ENCODE results near the gene PAAF1.
"Not testable (repeated sequence)": the region's sequence is repeated elsewhere in the genome, so short reads cannot be mapped to it uniquely, and the experiment has no call there.

Gene PAAF1
- total RNA-seq, result 15.8 to 16.5 reads per million in 2 donors

GRCh38 chr11:73876424-73877310, at the start of gene PAAF1, which contains the start of gene COA4:
TSS of gene PAAF1 (plus strand) at chr11:73876999. CDS start at chr11:73877022, 23 bp downstream.
TSS of gene COA4 (minus strand) at chr11:73876846. CDS start at chr11:73873378, 3,468 bp downstream.
- peak; percentile 85 for DNase-seq

GRCh38 chr11:73830261-73830660, 46.5 kb upstream of the PAAF1 start:
- DNase-seq, result no peak

DNA sequence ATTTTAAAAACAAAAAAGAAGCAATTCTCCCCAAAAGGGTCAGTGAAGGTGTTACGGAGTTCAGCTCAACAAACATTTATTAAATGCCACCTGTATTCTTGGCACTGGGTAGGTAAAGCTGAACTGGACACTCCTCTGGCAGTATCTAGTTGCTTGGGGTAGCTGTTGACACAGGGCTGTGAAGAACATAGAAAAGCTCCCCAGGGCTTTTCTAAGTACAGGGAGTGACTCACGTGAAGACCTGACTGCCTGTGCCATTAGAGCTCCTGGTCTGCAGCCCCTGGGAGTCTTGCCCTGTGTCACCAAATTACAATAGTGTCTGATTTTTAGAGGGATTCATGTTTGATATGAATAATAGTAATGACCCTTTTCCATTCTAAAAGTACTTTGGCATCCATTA, 43.7 kb upstream of the PAAF1 start:
- no peak for DNase-seq

DNA sequence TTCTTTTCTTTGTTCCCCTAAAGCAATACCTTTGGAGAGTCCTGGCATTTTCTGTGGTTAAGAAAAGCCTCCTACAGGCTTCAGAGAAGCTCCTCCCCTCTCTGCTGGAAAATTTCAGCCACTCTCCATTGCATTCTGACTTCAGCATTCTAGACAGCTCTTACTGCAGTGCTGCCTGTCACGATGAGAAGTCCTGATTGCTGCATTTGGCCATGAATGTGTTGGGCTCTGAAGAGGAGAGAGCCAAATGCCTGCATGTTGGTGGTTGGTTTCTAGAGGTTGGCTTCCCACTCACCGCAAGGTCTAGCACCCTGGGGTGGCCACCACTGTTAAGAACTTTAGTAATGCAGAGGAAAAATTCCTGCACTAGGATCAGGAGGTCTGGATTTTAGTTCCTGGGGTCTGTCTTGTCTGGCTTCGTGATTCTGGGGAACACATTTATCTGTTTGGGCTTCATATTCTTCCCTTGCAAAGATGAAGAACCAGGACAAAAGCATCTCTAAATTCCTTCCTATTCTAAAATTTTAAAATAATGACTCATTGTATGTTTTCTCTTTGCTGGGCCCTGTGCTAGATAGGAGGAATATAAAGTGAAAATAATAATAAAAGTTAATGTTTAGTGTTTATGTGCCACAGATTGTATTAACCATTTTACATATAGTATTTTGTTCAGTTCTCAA, 38.2 kb upstream of the PAAF1 start:
- no peak for DNase-seq

DNA sequence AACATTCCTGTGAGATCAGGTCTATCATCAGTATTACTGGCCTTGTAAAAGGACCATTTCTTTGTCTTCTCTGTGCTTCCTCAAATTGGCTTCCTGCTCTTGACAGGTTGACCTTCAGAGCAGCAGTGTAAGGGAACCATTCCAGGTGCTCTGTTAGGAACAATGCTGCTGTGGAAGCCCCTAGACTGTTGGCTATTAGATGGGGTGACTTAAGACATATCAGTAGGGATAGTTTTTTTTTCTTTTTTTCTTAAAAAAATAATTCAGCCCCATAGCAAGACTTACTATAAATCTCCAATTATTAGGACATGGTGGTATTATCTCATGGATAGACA, 37.7 kb upstream of the PAAF1 start:
- DNase-seq, result no peak

DNA sequence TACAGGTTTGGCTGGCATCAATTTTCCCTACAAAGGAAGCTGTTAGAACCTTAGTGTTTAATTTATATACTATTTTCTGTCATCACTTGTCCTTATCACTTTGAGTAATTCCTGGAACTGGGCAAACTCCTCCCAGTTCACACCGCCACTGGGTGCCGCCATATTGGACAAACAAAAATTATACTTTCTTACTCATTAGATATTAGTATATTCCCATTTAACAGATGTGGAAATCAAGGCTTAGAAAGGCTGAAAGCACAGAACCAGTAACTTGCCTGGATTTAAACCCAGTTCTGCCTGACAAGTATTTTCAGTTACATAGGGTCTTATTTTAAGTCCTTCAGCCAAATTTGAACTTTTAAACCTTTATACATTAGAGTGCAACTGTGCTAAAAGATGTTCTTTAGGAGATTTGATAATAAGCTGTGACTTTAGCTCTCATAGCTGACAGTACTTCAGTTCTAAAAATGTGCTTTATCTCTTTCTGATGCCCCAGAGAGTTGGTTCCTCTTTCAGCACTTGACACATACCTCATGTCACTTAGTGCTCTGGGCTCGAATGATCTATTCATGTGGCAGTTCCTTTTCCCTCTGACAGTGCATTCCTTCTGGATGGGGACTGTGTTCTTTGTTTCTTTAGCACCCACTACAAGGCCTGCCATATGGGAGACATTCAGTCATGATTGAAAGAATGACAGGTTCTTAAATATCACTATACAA, 25.6 kb upstream of the PAAF1 start:
- DNase-seq, result no peak

DNA sequence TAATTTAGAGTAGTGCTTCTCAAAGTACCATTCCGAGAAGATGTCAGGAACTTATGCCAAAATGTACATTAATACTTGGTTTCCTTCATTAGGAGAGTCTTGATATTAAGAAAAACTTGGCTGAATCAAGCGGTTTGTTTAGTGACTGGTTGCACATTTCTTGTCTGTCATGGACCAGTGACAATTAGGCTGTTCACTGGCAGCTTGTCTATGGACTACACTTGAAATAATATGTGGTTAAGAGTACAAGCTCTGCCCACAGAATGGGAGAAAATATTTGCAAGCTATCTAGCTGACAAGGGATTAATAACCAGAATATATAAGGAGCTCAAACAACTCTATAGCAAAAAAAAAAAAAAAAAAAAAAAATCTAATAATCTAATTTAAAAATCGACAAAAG, 24.8 kb upstream of the PAAF1 start:
- DNase-seq, result no peak

- DNase-seq, result no peak
These were observed 22.1 kb upstream of the PAAF1 start for GRCh38 chr11:73854680-73855079.

DNA sequence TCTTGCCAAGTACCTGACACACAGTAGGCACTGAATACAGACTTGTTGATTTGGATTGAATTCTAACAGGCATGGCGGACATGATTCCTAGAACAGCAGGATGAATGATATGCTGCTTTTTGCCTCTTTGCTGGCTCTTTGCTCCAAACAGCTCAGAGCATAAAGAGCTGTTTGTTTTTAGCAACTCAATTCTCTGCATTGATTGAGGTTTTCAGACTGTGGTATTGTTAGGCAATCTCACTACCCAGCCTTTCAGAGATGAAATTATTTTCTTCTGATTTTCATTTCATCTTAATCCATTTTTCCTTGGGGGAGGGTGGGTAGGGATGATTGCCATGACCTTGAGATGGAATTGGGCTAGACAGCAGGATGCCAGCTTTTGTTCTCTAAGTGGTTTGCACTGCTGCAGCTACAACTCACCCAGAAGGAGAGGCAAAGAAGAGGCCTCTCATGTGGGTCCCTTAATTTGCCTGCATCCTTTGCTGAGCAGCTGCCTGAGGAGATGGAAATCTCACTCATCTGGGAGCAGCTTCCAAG, 20.7 kb upstream of the PAAF1 start:
- no peak for DNase-seq

- DNase-seq, result no peak
These were observed 17.1 kb upstream of the PAAF1 start for GRCh38 chr11:73859671-73860070.

DNA sequence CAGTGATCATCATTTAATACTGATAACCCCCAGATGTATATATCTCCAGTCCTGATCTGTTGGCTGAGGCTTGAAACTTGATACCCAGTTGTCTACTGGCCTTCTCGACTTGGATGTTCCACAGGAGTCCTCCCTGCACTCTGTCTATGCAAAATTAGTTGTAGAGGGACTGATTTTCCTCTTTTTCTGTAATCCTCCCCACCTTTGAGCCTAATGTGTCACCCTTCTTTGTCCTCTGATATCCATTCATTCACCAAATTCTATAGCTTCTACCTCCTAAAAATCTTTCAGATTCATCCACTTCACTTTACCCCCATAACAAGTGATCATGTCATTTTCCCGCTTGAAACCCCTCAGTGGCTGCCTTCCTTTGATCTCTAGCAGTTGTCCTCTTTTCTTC, 16.6 kb upstream of the PAAF1 start:
- DNase-seq, result no peak

- DNase-seq, result no peak
These were observed 13.8 kb upstream of the PAAF1 start for GRCh38 chr11:73862986-73863385.

DNA sequence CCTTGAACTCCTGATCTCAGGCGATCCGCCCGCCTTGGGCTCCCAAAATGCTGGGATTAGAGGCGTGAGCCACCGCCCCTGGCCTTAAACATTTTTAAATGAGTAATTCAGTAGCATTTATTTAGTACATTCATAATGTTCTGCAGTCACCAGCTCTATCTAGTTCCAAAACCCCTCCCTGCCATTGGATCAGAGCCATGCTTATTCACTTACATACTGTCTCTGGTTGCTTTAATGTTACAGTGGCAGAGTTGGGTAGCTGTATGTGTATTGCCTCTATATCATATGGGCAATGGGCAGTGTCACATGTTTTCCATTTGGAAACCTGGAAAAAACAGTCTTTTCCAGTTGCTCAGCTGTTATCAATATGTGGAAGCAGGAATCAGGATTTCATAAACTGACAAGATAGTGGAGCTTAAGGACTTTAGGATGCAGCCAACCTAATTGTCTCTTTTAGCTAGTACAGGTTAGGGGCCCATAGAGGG, 10.7 kb upstream of the PAAF1 start:
- no peak for DNase-seq

DNA sequence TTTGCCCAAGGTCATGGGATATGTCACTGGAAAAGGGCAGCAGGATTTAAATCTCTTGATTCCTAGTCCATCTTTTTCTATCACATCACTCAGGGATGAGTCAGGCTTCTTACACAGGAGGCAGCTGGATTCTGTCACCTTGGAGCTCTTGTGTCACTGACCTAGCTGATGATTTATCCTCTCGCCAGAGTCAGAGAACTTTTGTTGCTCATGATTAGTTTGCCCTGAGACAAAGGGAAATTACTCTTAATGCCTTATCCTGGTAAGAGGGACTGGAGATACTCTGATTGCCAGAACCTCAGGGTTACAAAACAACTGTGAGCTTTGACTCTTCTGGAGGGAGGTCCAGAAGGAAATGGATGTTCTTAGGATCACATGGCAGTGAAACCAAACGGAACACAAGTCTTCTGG, 10.2 kb upstream of the PAAF1 start:
- DNase-seq, result no peak

DNA sequence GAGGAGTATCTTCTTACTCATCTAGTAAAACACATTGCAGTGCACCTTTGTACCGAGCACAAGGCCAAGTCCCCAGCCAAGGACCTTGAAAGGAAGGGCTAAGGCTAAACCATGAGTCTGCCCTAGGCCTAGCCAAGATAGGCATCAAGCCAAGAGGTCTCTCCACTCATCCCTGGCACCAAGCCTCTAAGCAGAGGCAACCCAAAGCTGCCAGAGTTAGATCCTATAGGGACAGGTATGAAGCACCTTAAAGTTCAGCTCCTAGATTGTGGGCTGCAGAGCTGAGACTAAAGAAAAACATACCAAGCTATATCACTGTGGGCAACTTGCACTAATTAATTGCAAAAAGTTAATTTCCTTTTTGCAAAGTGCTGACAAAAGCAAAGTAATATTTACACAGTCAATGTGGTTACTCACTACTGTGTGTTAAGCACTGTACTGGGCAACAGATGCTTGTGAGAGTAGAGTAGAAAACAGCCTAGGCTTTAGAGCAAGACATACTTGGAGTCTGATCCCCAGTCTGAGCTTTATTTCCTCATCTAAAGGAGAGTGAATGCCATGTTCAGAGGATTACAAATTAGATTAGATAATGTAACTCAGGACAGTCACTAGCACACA, 7.4 kb upstream of the PAAF1 start:
- DNase-seq, result no peak

GRCh38 chr11:73870261-73870660, 6.5 kb upstream of the PAAF1 start:
- no peak for DNase-seq

GRCh38 chr11:73872749-73873357, 3.9 kb upstream of the PAAF1 start:
- no peak for DNase-seq

- DNase-seq, result no peak
These were observed 1.4 kb upstream of the PAAF1 start for GRCh38 chr11:73875380-73875779.

DNA sequence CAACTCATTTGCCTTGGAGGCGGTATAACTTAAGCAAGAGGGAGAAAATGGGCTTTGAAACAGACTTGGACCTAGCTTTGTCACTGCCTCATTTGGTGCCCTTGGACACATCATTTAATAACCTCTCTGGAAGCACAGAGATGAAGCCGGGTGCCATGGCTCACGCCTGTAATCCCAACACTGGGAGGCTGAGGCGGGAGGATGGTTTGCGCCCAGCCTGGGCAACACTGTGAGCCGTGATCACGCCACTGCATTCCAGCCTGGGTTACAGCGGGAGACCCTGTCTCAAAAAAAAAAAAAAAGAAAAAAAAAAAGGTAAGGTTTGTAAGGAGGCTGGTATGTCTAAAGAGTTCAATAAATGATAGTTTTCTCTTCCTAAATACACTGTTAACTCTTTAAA, 959 bp upstream of the PAAF1 start:
- DNase-seq, result no peak

DNA sequence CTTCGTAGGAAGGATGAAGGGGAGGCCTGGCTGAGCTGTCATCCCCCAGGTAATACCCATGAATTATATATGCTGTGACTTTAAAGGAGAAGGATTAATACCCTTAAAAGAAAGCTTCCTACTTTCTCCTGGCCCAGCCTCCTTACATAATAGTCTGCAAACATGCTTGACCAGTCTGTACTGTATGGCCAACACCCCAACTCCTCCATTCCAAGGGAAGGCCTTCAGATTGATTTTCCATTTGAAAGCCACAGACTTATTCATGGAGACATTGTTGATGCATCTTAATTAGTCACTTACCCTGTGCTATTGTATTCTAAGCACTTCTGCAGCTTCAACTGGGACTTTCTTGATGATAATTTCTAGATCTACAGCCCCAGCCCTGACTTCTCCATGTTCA, 2.0 kb downstream of the PAAF1 start:
- DNase-seq, result no peak

DNA sequence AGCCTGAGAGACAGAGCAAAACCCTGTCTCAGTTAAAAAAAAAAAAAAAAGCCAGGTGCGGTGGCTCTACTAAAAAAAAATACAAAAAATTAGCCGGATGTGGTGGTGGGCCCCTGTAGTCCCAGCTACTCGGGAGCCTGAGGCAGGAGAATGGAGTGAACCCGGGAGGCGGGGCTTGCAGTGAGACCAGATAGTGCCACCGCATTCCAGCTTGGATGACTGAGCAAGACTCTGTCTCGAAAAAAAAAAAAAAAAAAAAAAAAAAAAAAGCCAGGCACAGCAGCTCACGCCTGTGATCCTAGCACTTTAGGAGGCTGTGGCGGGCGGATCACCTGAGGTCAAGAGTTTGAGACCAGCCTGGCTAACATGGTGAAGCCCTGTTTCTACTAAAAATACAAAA, 3.6 kb downstream of the PAAF1 start:
- not testable (repeated sequence) for DNase-seq

DNA sequence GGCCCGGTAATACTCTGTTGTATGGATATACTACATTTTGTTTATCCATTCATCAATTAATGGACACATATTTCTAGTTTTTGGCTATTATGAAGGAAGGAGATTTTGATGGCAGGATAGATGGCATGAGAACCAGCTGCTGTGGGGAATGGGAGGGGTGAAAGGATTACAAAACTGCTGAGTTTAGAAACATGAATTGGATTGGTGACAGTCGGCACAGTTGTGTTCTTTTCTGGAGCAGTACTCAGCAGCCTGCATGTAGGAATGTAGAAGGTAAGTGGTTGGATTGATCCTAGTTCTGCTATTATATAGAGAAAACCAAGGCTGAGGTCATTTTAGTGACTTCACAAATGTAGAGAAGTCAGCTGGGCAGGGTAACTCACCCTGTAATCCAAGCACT, 7.1 kb downstream of the PAAF1 start:
- no peak for DNase-seq

Measured in activated gamma-delta T cell (primary cell).